Large intestine (tissue), 3 donors: Measurements from ENCODE around the gene JPH3. TPM values are rescaled to one million over a fixed set of nuclear protein-coding genes. Genes with fewer than 3 reads are reported as not detected.
"Not testable (repeated sequence)": the region's sequence is repeated elsewhere in the genome, so short reads cannot be mapped to it uniquely, and the experiment has no call there.

Experiments used
- DNase-seq, 2 donors: peaks; one replicate each; pipeline versions ENCODE4 v3.0.0 to v3.0.0-alpha.2; 2013
- H3K27ac ChIP-seq: one replicate; pipeline ENCODE4 v1.5.1; 2013; ENCODE audit warnings: low read length
- H3K27me3 ChIP-seq: 2 replicates; pipeline ENCODE4 v1.6.1; 2013; ENCODE audit warnings: low read length; ENCODE audit not compliant: control insufficient read depth, insufficient read depth
- H3K36me3 ChIP-seq: 2 replicates; pipeline ENCODE4 v1.6.1; 2013; ENCODE audit warnings: low read length; ENCODE audit not compliant: control insufficient read depth, insufficient read depth
- H3K4me1 ChIP-seq: one replicate; pipeline ENCODE4 v1.6.1; 2013; ENCODE audit warnings: low read length; ENCODE audit not compliant: control insufficient read depth, insufficient read depth
- H3K4me3 ChIP-seq: one replicate; pipeline ENCODE4 v1.5.1; 2013; ENCODE audit warnings: low read length
- H3K9me3 ChIP-seq: one replicate; pipeline ENCODE4 v1.6.1; 2013; ENCODE audit warnings: mild to moderate bottlenecking, low read depth, low read length, moderate library complexity; ENCODE audit not compliant: control insufficient read depth
- WGBS: methylation state at CpG from one replicate; pipeline ENCODE4 v1.1.5; 2013; ENCODE audit warnings: low lambda C conversion rate; ENCODE audit not compliant: insufficient coverage; 5-methylcytosine and 5-hydroxymethylcytosine counted together
- polyA plus RNA-seq: library from polyadenylated mRNA; unstranded; fragments of 120-200 nt; gene quantifications from one replicate; pipeline ENCODE4 v1.2.1, GENCODE V29; 2013

The JPH3 gene
- polyA plus RNA-seq, 1 donor: 2.2 TPM

- no peak overlapping the region for H3K27ac ChIP-seq
- peaks cover 12% of the 10 kb centered on the region for H3K27me3 ChIP-seq
- WGBS: no CpG with 5 or more reads among the region's 6 CpGs
- DNase-seq: no peak
- no peaks in the 10 kb centered on the region for H3K36me3 ChIP-seq
- H3K4me1 ChIP-seq: peaks cover 3% of the 10 kb centered on the region
- H3K9me3 ChIP-seq: no peaks in the 10 kb centered on the region
- no peak overlapping the region for H3K4me3 ChIP-seq
Observed at GRCh38 chr16:87572959-87573358, 29.3 kb upstream of the JPH3 start.

DNA sequence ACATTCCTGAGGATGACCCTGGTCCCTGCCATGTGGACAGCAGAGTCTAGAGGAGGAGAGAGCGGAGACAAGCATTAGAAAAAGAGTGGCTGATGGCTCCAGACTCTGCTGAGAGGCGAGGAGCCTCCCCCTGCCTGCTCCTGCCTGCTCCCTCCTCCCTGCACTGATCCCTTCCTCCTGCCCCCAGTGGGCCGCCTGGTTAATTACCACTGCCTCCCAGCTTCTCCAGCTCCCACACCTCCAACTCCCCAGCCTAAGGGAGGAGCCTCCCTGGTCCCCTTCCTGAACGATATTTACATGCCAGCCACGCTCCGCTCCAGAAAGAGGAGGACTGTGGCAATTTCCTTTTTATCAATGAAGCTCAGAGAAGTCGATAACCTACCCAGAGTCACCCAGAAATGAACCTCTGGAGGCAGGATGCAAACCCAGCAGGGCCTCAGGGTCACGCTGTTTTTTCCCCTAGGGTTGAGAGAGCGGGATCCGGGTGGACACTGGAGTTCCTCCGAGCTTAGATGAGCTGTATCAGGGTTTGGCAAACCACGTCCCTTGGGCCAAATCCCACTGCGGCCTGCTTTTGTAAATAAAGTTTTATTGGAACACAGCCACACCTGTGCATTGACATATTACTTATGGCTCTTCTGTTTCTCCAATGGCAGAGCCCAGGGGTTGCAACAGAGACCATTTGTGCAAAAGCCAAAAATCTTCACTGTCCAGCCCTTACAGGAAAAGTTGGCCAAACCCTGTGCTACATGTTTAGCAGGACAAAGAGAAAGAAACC, 27.1 kb upstream of the JPH3 start:
- no CpG with 5 or more reads among the region's 13 CpGs for WGBS
- no peak for DNase-seq
- no peak overlapping the region for H3K27ac ChIP-seq
- H3K36me3 ChIP-seq: no peaks in the 10 kb centered on the region
- peaks cover 12% of the 10 kb centered on the region for H3K27me3 ChIP-seq
- H3K9me3 ChIP-seq: no peaks in the 10 kb centered on the region
- H3K4me3 ChIP-seq: no peak overlapping the region
- H3K4me1 ChIP-seq: peaks cover 3% of the 10 kb centered on the region

- no peaks in the 10 kb centered on the region for H3K36me3 ChIP-seq
- H3K27ac ChIP-seq: no peak overlapping the region
- peaks cover 12% of the 10 kb centered on the region for H3K27me3 ChIP-seq
- DNase-seq: no peak
- no peaks in the 10 kb centered on the region for H3K9me3 ChIP-seq
- H3K4me1 ChIP-seq: peaks cover under 1% of the 10 kb centered on the region
- H3K4me3 ChIP-seq: no peak overlapping the region
- WGBS: no CpG with 5 or more reads among the region's 16 CpGs
Observed at GRCh38 chr16:87576171-87576570, 26.1 kb upstream of the JPH3 start.

- not testable (repeated sequence) for H3K4me1 ChIP-seq, H3K27ac ChIP-seq, H3K9me3 ChIP-seq, H3K4me3 ChIP-seq, H3K36me3 ChIP-seq, DNase-seq
- WGBS: no CpG with 5 or more reads among the region's 16 CpGs
- peaks cover 18% of the 10 kb centered on the region for H3K27me3 ChIP-seq
Observed at GRCh38 chr16:87578142-87578930, 24.0 kb upstream of the JPH3 start.

DNA sequence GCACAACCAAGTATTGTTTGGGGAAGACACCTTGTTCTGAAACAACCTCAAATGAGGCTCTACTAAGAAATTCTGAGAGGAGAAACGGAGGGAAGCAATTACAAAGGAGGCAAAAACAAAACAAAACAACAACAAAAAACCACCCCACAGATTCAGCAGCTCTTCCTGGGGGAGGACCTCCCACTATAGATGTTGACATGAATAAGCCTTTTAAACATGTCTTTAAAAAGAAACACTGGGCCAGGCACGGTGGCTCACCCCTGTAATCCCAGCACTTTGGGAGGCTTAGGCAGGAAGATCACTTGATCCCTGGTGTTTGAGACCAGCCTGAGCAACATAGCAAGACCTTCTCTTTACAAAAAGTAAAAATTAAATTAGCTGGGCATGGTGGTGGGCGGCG, 22.6 kb upstream of the JPH3 start:
- 80% methylated on average over 1 of the region's 4 CpGs for WGBS
- no peaks in the 10 kb centered on the region for H3K9me3 ChIP-seq

GRCh38 chr16:87580855-87581261, 21.4 kb upstream of the JPH3 start:
- Histone ChIP-seq H3K4me1 (no peaks in the 10 kb centered on the region), H3K27ac (no peak overlapping the region), H3K4me3 (no peak overlapping the region), H3K27me3 (peaks cover 22% of the 10 kb centered on the region), H3K9me3 (no peaks in the 10 kb centered on the region), H3K36me3 (no peaks in the 10 kb centered on the region)
- WGBS: 100% methylated on average over 1 of the region's 4 CpGs
- no peak for DNase-seq

More for the DNA sequence above, 22.6 kb upstream of the JPH3 start:
- Histone ChIP-seq H3K27me3 (peaks cover 21% of the 10 kb centered on the region), H3K36me3 (no peaks in the 10 kb centered on the region), H3K4me1 (no peaks in the 10 kb centered on the region), H3K4me3 (no peak overlapping the region), H3K27ac (no peak overlapping the region)
- DNase-seq: no peak

DNA sequence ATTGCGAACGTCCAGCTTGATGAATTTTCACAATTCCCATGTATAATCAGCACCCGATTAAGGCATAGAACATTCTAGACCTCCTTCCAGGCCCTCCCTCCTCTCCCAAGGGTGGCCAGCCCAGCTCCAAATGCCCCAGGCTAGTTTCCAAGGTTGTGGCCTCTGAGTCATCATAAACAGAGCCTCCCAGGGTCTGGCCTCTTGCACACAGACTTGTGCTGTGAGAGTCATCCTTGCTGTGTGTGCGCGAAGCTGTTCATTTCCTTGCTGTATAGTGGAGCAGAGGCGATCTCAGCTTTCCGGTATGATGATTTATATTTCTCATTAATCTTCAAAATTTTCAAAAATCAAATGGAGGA, 20.5 kb upstream of the JPH3 start:
- no CpG with 5 or more reads among the region's 7 CpGs for WGBS
- Histone ChIP-seq H3K4me1 (no peaks in the 10 kb centered on the region), H3K27ac (no peak overlapping the region), H3K9me3 (no peaks in the 10 kb centered on the region), H3K4me3 (no peak overlapping the region), H3K36me3 (no peaks in the 10 kb centered on the region), H3K27me3 (peaks cover 26% of the 10 kb centered on the region)
- no peak for DNase-seq

- DNase-seq: no peak
- no CpG with 5 or more reads among the region's 33 CpGs for WGBS
Observed at GRCh38 chr16:87582216-87582965, 19.9 kb upstream of the JPH3 start.

GRCh38 chr16:87582966-87583325, 19.4 kb upstream of the JPH3 start:
- Histone ChIP-seq H3K36me3 (no peaks in the 10 kb centered on the region), H3K9me3 (no peaks in the 10 kb centered on the region), H3K27ac (no peak overlapping the region), H3K4me1 (no peaks in the 10 kb centered on the region), H3K4me3 (no peak overlapping the region), H3K27me3 (peaks cover 30% of the 10 kb centered on the region)
- no CpG with 5 or more reads among the region's 2 CpGs for WGBS
- no peak for DNase-seq

More at GRCh38 chr16:87582216-87582965, 19.9 kb upstream of the JPH3 start:
- Histone ChIP-seq H3K9me3 (no peaks in the 10 kb centered on the region), H3K4me3 (no peak overlapping the region), H3K27ac (no peak overlapping the region), H3K27me3 (peaks cover 26% of the 10 kb centered on the region), H3K4me1 (no peaks in the 10 kb centered on the region), H3K36me3 (no peaks in the 10 kb centered on the region)

DNA sequence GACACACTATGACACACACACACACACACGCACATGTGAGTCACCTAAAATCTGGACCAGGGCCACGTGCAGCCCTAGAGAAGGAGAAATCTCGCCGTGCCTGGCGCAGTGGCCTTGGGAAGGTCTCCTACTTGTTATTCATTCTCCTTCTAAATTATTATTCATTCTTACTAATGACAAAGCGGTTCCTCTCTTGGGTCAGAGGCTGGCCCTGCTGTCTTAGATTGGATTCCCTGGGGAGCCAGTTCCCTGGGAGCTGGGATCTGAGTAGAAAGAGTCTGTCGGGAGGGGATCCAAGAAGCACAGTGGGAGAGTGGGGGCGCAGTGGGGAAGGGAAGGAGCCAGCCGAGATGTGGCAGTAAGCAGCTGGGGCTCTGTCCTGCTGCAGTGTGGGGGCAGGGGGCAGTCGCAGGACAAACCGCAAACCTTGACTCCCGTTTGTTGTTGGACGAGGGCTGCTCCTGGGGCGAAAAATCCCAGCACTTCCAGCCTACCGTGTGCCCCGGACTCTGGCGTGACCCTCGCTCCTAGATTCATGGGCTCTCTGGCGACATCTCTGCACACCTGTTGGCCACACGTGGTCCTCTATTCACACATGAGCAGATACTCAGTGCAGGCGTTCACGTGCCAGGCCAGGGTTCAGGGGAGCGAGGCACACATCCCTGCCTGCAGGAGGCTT, 18.7 kb upstream of the JPH3 start:
- no CpG with 5 or more reads among the region's 23 CpGs for whole genome bisulfite sequencing
- DNase-seq: no peak
- Histone ChIP-seq H3K9me3 (no peaks in the 10 kb centered on the region), H3K36me3 (no peaks in the 10 kb centered on the region), H3K4me3 (no peak overlapping the region), H3K27ac (no peak overlapping the region), H3K4me1 (no peaks in the 10 kb centered on the region), H3K27me3 (peaks cover 31% of the 10 kb centered on the region)
